CD4-positive, alpha-beta T cell treated with Interleukin-6 at 100 ng/mL for 8 hours (primary cell): Measurements from ENCODE around the gene SLC5A1.
"Not testable (repeated sequence)": the region's sequence is repeated elsewhere in the genome, so short reads cannot be mapped to it uniquely, and the experiment has no call there.

ENCODE experiments used
- DNase-seq: peaks from one replicate; pipeline ENCODE4 v3.0.0-alpha.2; 2020; ENCODE audit warnings: mixed read lengths, low spot score

SLC5A1 gene

DNA sequence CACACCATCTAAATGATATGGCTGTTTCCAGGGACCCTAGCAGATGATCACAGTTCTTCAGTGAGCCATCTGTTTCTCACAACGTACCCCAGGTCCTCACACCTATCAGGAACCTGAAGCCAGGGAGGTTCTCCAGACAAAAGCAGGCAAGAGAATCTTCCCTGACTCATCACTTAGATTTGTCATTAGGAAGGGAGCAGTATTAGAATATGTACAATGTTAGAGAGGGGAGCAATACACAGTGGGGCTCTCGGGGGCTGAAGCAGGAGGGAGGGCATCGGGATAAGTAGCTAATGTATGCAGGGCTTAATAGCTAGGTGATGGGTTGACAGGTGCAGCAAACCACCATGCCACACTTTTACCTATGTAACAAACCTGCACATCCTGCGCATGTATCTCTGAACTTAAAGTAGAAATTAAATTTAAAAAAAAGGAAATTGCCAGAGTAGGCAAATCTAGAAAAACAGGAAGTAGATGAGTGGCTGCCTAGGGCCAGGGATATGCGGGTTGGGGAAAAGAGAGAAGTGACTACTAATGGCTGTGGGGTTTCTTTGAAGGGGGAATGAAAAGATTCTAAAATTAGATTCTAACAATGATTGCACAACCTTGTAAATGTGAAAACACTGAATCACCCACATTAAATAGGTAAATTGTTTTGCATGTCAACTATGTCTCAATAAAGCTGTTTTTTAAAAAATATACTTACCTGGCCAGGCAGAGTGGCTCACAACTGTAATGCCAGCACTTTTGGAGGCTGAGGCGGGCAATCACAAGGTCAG is 101.6 kb downstream of the SLC5A1 start:
- peak; percentile 12 for DNase-seq

DNA sequence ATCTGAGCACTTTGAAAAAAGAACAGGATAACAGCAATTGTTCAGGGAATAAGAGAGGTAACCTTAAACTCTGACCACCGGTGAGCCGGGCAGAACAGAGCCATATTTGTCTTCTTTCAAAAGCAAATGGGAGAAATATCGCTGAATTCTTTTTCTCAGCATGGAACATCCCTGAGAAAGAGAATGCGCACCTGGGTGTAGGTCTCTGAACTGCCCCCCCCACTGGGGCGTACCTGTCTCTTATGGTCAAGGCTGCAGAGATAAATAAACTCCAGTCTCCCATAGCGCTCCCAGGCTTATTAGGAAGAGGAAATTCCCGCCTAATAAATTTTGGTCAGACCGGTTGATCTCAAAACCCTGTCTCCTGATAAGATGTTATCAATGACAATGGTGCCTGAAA is 104.1 kb downstream of the SLC5A1 start:
- not testable (repeated sequence) for DNase-seq

GRCh38 chr22:32148372-32148771 is 105.3 kb downstream of the SLC5A1 start:
- not testable (repeated sequence) for DNase-seq

DNA sequence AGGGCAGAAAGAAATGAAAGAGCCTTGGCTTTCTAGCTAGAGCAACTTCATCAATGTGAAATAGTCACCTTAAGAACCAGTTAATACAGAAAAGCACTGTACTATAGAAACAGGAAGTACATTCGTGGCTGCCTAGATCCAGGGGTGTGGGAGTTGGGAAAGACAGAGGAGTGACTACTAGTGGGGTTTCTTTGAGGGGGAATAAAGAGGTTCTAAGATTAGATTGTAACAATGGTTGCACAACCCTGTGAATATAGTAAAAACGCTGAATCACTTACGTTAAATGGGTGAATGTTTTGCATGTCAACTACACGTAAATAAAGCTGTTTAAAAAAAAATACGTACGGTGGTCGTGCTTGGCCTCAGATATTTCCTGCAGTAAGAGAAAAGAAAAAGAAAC is 107.6 kb downstream of the SLC5A1 start:
- not testable (repeated sequence) for DNase-seq

DNA sequence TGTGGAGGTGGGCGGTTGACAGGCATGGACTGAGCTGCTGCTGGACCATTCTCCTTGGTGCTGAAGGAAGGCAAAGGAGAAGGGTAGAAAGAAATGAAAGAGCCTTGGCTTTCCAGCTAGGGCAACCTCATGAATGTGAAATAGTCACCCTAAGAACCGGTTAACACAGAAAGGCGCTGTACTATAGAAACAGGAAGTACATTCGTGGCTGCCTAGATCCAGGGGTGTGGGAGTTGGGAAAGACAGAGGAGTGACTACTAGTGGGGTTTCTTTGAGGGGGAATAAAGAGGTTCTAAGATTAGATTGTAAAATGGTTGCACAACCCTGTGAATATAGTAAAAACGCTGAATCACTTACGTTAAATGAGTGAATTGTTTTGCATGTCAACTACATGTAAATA is 108.6 kb downstream of the SLC5A1 start:
- not testable (repeated sequence) for DNase-seq

DNA sequence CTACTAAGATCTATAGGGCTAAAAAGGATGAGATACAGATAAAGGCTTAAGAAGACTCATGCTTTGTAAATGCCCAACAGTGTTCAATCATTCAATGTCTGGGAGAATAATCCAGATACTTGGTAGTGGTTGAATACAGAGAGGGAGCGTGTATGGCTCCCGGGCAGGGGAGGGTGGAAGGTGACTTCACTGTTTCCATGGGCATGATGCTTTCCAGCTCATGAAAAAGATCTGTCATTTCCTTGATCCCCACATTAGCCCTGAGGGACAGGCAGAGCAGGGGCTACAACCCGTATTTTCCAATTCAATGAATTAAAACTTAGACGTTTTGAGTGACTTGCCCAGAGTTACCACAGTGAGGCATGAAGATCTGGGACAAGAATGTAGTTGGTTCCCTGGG is 111.7 kb downstream of the SLC5A1 start:
- DNase-seq = not testable (repeated sequence)

DNA sequence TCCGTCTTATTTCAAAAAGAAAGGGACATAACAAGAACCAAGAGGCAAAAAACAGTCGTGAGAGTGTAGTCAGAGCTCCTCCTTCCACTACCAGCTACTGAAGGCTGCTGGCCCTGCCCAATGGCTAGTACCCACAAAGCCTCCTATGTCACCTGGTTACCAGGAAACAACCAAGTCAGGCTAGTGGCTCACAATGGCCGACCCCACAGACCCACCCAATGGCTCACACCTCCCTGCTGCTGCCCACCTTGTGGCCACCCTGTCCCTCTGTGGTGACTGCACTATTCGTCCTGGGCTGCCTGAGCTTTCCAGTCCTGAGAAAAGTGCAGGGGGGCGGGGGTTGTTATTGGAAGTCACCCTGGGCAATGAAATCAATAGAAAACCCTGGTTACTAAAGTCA is 114.6 kb downstream of the SLC5A1 start:
- DNase-seq = not testable (repeated sequence)

DNA sequence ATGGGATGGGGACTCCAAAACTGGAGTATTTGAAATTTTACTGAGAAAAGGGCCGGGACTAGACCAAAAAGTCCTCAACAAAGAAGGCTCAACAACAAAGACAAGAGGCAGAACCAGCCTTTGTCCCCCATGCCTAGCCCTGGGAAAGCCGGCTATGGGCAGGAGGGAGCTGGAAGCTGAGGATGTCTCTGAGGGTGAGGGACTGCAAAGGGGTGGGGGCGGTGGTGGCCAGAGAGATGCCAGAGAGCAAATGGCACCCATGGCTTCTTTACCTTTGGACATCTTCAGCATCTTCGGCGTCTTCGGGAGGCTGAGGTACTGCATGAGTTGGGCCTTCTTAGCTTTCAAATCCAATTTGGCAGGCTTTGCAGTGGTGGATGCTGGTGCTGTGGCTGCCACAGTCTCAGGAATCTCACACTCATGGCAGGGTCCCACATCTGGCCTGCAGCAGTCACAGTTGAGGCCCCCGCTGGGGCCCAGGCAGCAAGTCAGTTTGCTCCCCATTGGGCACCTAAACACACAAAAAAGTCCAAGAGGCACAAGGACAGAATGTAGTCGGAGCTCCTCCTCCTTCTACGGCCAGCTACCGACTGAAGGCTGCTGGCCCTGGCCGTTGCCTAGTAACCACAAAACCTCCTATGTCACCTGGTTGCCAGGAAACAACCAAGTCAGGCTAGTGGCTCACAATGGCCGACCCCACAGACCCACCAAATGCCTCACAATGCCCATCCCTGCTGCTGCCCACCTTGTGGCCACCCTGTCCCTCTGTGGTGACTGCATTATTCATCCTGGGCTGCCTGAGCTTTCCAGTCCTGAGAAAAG is 115.9 kb downstream of the SLC5A1 start, which contains the start of gene C22orf42:
C22orf42 (minus strand) TSS at position 592 of the 822 bp plus-strand sequence; CDS start at position 504, 88 bp downstream.
- DNase-seq = no peak

GRCh38 chr22:32160411-32160810 is 117.3 kb downstream of the SLC5A1 start:
- DNase-seq = not testable (repeated sequence)
